Hematopoietic multipotent progenitor cell treated with erythropoietin and hydrocortisone succinate and interleukin-3 and kit ligand, for 17 days (in vitro differentiated cells): ENCODE measurements around the gene ELF1.
"Not testable (repeated sequence)": the region's sequence is repeated elsewhere in the genome, so short reads cannot be mapped to it uniquely, and the experiment has no call there.

ENCODE experiments used
- DNase-seq: peaks from one replicate; pipeline ENCODE4 v3.0.0-alpha.2; 2015; ENCODE audit warnings: low spot score

ELF1 gene

GRCh38 chr13:40981949-40982348 lies 37.2 kb downstream of the ELF1 start:
- peak; percentile 59 for DNase-seq

GRCh38 chr13:40981361-40981760 lies 37.8 kb downstream of the ELF1 start:
- DNase-seq, result peak; percentile 74

GRCh38 chr13:40980461-40980860 lies 38.7 kb downstream of the ELF1 start:
- DNase-seq, result peak; percentile 61

- DNase-seq, result peak; percentile 54
Measured at GRCh38 chr13:40979232-40979631, 39.9 kb downstream of the ELF1 start.

- DNase-seq, result not testable (repeated sequence)
Measured at GRCh38 chr13:40978109-40978508, 41.0 kb downstream of the ELF1 start.

- DNase-seq, result no peak
Measured at GRCh38 chr13:40975441-40975840, 43.7 kb downstream of the ELF1 start.

- DNase-seq, result peak; percentile 93
Measured at GRCh38 chr13:40974460-40975407, 44.4 kb downstream of the ELF1 start.

GRCh38 chr13:40973409-40973808 lies 45.7 kb downstream of the ELF1 start:
- no peak for DNase-seq

GRCh38 chr13:40971321-40971720 lies 47.8 kb downstream of the ELF1 start:
- no peak for DNase-seq

GRCh38 chr13:40970803-40971202 lies 48.3 kb downstream of the ELF1 start:
- DNase-seq, result no peak

- DNase-seq, result no peak
Measured at GRCh38 chr13:40969169-40969901, 49.8 kb downstream of the ELF1 start.

- DNase-seq, result no peak
Measured at GRCh38 chr13:40968416-40969000, 50.6 kb downstream of the ELF1 start.

- no peak for DNase-seq
Measured at GRCh38 chr13:40966298-40966697, 52.8 kb downstream of the ELF1 start.

GRCh38 chr13:40963927-40964326 lies 55.2 kb downstream of the ELF1 start:
- no peak for DNase-seq

- no peak for DNase-seq
Measured at GRCh38 chr13:40961826-40962225, 57.3 kb downstream of the ELF1 start.

GRCh38 chr13:40961214-40961613 lies 57.9 kb downstream of the ELF1 start:
- no peak for DNase-seq

GRCh38 chr13:40960716-40961115 lies 58.4 kb downstream of the ELF1 start:
- DNase-seq, result no peak

- no peak for DNase-seq
Measured at GRCh38 chr13:40958655-40959054, 60.5 kb downstream of the ELF1 start.

- DNase-seq, result no peak
Measured at GRCh38 chr13:40946485-40946884, 72.6 kb downstream of the ELF1 start.

GRCh38 chr13:40943073-40943472 lies 76.0 kb downstream of the ELF1 start:
- no peak for DNase-seq

GRCh38 chr13:40941581-40941980 lies 77.5 kb downstream of the ELF1 start:
- no peak for DNase-seq

GRCh38 chr13:40940841-40941240 lies 78.3 kb downstream of the ELF1 start:
- no peak for DNase-seq
